GM21619 (cell line): Measurements from ENCODE around the gene SEC16B.

Experiments
- ATAC-seq: cut with Tn5 transposase; IDR thresholded peaks from one replicate; pipeline ENCODE4 v1.9.1; 2021; ENCODE audit not compliant: unreplicated experiment

The SEC16B gene

GRCh38 chr1:177913762-177914540, 55.9 kb downstream of the SEC16B start:
- no peak for ATAC-seq

- no peak for ATAC-seq
These were observed 56.9 kb downstream of the SEC16B start for GRCh38 chr1:177912991-177913390.

GRCh38 chr1:177909416-177909815, 60.4 kb downstream of the SEC16B start:
- no peak for ATAC-seq

- no peak for ATAC-seq
These were observed 62.9 kb downstream of the SEC16B start for GRCh38 chr1:177907000-177907399.

GRCh38 chr1:177905686-177906085, 64.2 kb downstream of the SEC16B start:
- no peak for ATAC-seq

GRCh38 chr1:177902266-177902665, 67.6 kb downstream of the SEC16B start:
- no peak for ATAC-seq

GRCh38 chr1:177897998-177898654, 71.7 kb downstream of the SEC16B start:
- no peak for ATAC-seq

- ATAC-seq: no peak
These were observed 72.4 kb downstream of the SEC16B start for GRCh38 chr1:177897281-177897997.
